T-helper 1 cell (primary cell): ENCODE measurements around the gene SPRY1.

Experiments used
- DNase-seq, 5 donors: peaks; one replicate each; pipeline ENCODE4 v3.0.0-alpha.2; 2012 to 2020

SPRY1 gene

GRCh38 chr4:123412091-123412505, 15.5 kb downstream of the SPRY1 start:
- peak in 1 of 5 donors; percentile 68 for DNase-seq

GRCh38 chr4:123412700-123413512, 16.3 kb downstream of the SPRY1 start:
- DNase-seq = peak in 1 of 5 donors; percentile 30

GRCh38 chr4:123415576-123415975, 19.0 kb downstream of the SPRY1 start:
- DNase-seq = no peak

GRCh38 chr4:123415977-123416376, 19.4 kb downstream of the SPRY1 start:
- DNase-seq = peak in 1 of 5 donors; percentile 77

- no peak for DNase-seq
Observed at GRCh38 chr4:123417813-123418212, 21.2 kb downstream of the SPRY1 start.

GRCh38 chr4:123418351-123418931, 21.8 kb downstream of the SPRY1 start:
- peak in 1 of 5 donors; percentile 51 for DNase-seq

- DNase-seq = no peak
Observed at GRCh38 chr4:123419885-123420755, 23.5 kb downstream of the SPRY1 start.

- peak in 1 of 5 donors; percentile 46 for DNase-seq
Observed at GRCh38 chr4:123421227-123421936, 24.8 kb downstream of the SPRY1 start.

- DNase-seq = peak in 1 of 5 donors; percentile 40
Observed at GRCh38 chr4:123421937-123422781, 25.6 kb downstream of the SPRY1 start.

- DNase-seq = peak in 1 of 5 donors; percentile 64
Observed at GRCh38 chr4:123423819-123424218, 27.2 kb downstream of the SPRY1 start.

- no peak for DNase-seq
Observed at GRCh38 chr4:123427951-123428350, 31.4 kb downstream of the SPRY1 start.

- no peak for DNase-seq
Observed at GRCh38 chr4:123430031-123430430, 33.4 kb downstream of the SPRY1 start.

- DNase-seq = no peak
Observed at GRCh38 chr4:123430501-123430900, 33.9 kb downstream of the SPRY1 start.

- no peak for DNase-seq
Observed at GRCh38 chr4:123433573-123433972, 37.0 kb downstream of the SPRY1 start.

- DNase-seq = no peak
Observed at GRCh38 chr4:123433976-123434375, 37.4 kb downstream of the SPRY1 start.

GRCh38 chr4:123435246-123436113, 38.9 kb downstream of the SPRY1 start:
- no peak for DNase-seq

- DNase-seq = no peak
Observed at GRCh38 chr4:123438031-123438430, 41.4 kb downstream of the SPRY1 start.

- DNase-seq = peak in 1 of 5 donors; percentile 72
Observed at GRCh38 chr4:123443401-123444289, 47.0 kb downstream of the SPRY1 start.

GRCh38 chr4:123444290-123444731, 47.7 kb downstream of the SPRY1 start:
- peak in 2 of 5 donors; percentile 5 to 47 for DNase-seq
